SK-N-SH (cell line): Measurements from ENCODE around the gene APOC3. TPM values are rescaled to one million over a fixed set of nuclear protein-coding genes. Genes with fewer than 3 reads are reported as not detected.

Source experiments
- CTCF ChIA-PET: fragments of 300-600, 350-600 bp; formaldehyde crosslinking; extraction: SDS; loops from one replicate; lab custom pipeline; 2021; lab: Yijun Ruan, JAX
- POLR2A ChIA-PET: fragments of 350-600 bp; sonication (Branson Sonifier 250); formaldehyde crosslinking; extraction: SDS; loops from one replicate; lab custom pipeline; 2020; ENCODE audit warnings: antibody characterized with exemption, inconsistent platforms; lab: Yijun Ruan, JAX
- DNase-seq: peaks from one replicate; pipeline ENCODE4 v3.0.0; 2012
- H2AFZ ChIP-seq: fragments of 200-600 bp; sonication (generic); 2 replicates; pipeline ENCODE4 v1.8.1; 2016; ENCODE audit warnings: antibody characterized with exemption, mild to moderate bottlenecking, low read depth
- H3F3A ChIP-seq: fragments of 200-600 bp; sonication (generic); replicated peaks from 2 replicates; pipeline ENCODE3; 2016; ENCODE audit warnings: antibody characterized with exemption, mild to moderate bottlenecking; ENCODE audit not compliant: insufficient read depth
- H3K27ac ChIP-seq, 2 experiments: fragments of 200-500 bp in 1 of 2; fragments of 200-600 bp in 1 of 2; sonication (Bioruptor generic) in 1 of 2; sonication (generic), shearing (Covaris generic) in 1 of 2; 2 replicates each; pipeline versions ENCODE4 v1.5.1 to v1.6.1; 2014 to 2016; ENCODE audit warnings: low read depth in 2 of 2, inconsistent platforms in 1 of 2, low read length in 1 of 2, mild to moderate bottlenecking in 1 of 2, mixed read lengths in 1 of 2
- H3K27me3 ChIP-seq: fragments of 200-600 bp; sonication (generic), shearing (Covaris generic); 2 replicates; pipeline ENCODE4 v1.6.1; 2016; ENCODE audit warnings: mixed run types; ENCODE audit not compliant: insufficient read depth
- H3K36me3 ChIP-seq, 2 experiments: fragments of 200-500 bp in 1 of 2; fragments of 200-600 bp in 1 of 2; sonication (Bioruptor generic) in 1 of 2; sonication (generic) in 1 of 2; replicated peaks in 1 of 2; 2 replicates each; pipeline versions ENCODE3 to v1.5.1; 2014 to 2016; ENCODE audit warnings: low read length in 1 of 2, mild to moderate bottlenecking in 1 of 2; ENCODE audit not compliant: insufficient read depth in 2 of 2, control insufficient read depth in 1 of 2
- H3K4me1 ChIP-seq, 2 experiments: fragments of 200-500 bp in 1 of 2; fragments of 200-600 bp in 1 of 2; sonication (Bioruptor generic) in 1 of 2; sonication (generic), shearing (Covaris generic) in 1 of 2; 2 replicates each; pipeline versions ENCODE4 v1.5.1 to v1.6.1; 2014 to 2016; ENCODE audit warnings: low read depth in 1 of 2, low read length in 1 of 2, mixed run types in 1 of 2; ENCODE audit not compliant: insufficient read depth in 2 of 2, control insufficient read depth in 1 of 2
- H3K4me2 ChIP-seq: fragments of 200-600 bp; sonication (generic), shearing (Covaris generic); 2 replicates; pipeline ENCODE4 v1.6.1; 2017; ENCODE audit warnings: mixed run types
- H3K4me3 ChIP-seq, 2 experiments: fragments of 200-500 bp in 1 of 2; fragments of 200-600 bp in 1 of 2; sonication (Bioruptor generic) in 1 of 2; sonication (generic), shearing (Covaris generic) in 1 of 2; 2 replicates each; pipeline versions ENCODE4 v1.5.1 to v1.8.1; 2014 to 2016; ENCODE audit warnings: low read depth in 2 of 2, inconsistent platforms in 1 of 2, low read length in 1 of 2, mild to moderate bottlenecking in 1 of 2, mixed read lengths in 1 of 2, moderate library complexity in 1 of 2
- H3K79me2 ChIP-seq: fragments of 200-600 bp; sonication (generic); 2 replicates; pipeline ENCODE4 v1.8.1; 2017; ENCODE audit warnings: mild to moderate bottlenecking; ENCODE audit not compliant: insufficient read depth
- H3K9ac ChIP-seq: fragments of 200-600 bp; sonication (generic); 2 replicates; pipeline ENCODE4 v1.6.1; 2017; ENCODE audit warnings: mixed run types
- H3K9me2 ChIP-seq: fragments of 200-600 bp; sonication (generic); 2 replicates; pipeline ENCODE4 v1.6.1; 2017; ENCODE audit warnings: mixed run types
- H3K9me3 ChIP-seq: fragments of 200-600 bp; sonication (generic); 2 replicates; pipeline ENCODE4 v1.6.1; 2017; ENCODE audit warnings: mixed run types, mild to moderate bottlenecking, moderate library complexity
- H4K20me1 ChIP-seq: fragments of 200-600 bp; sonication (generic); 2 replicates; pipeline ENCODE4 v1.6.1; 2017; ENCODE audit warnings: mild to moderate bottlenecking, mixed run types; ENCODE audit not compliant: insufficient read depth
- CHD2 ChIP-seq: fragments of 150-350 bp; IDR thresholded peaks from 2 replicates; pipeline ENCODE4 v1.6.1; 2018; ENCODE audit warnings: low read length; ENCODE audit not compliant: partially characterized antibody
- CTCF ChIP-seq: fragments of 200-600 bp; sonication (generic); IDR thresholded peaks from 2 replicates; pipeline ENCODE4 v1.6.1; 2017; ENCODE audit warnings: antibody characterized with exemption, mild to moderate bottlenecking, moderate library complexity
- ELF1 ChIP-seq: IDR thresholded peaks from 2 replicates; pipeline ENCODE4 v1.4.0; 2012
- EP300 ChIP-seq, 2 experiments: IDR thresholded peaks; 2 replicates each; pipeline versions ENCODE4 v1.4.0 to v1.6.1; 2012; ENCODE audit warnings: borderline replicate concordance in 1 of 2, low read depth in 1 of 2, low read length in 1 of 2
- EZH2phosphoT487 ChIP-seq: fragments of 200-600 bp; sonication (generic); IDR thresholded peaks from 2 replicates; pipeline ENCODE4 v1.6.1; 2017; ENCODE audit warnings: low read depth, mixed run types, mild to moderate bottlenecking, antibody characterized with exemption, moderate library complexity, borderline replicate concordance
- FOXJ3 ChIP-seq: sonication (generic); formaldehyde crosslinking; IDR thresholded peaks from 2 replicates; pipeline ENCODE4 v1.5.1; 2020; ENCODE audit warnings: mild to moderate bottlenecking, missing genetic modification reagents
- GABPA ChIP-seq: IDR thresholded peaks from 2 replicates; pipeline ENCODE4 v1.4.0; 2012; ENCODE audit warnings: low read depth, mild to moderate bottlenecking
- MAX ChIP-seq: IDR thresholded peaks from 2 replicates; pipeline ENCODE4 v1.4.0; 2012; ENCODE audit warnings: low read depth
- MEF2A ChIP-seq: IDR thresholded peaks from 2 replicates; pipeline ENCODE4 v1.4.0; 2012; ENCODE audit warnings: low read depth, borderline replicate concordance
- NFIC ChIP-seq: IDR thresholded peaks from 2 replicates; pipeline ENCODE4 v1.4.0; 2012; ENCODE audit warnings: borderline replicate concordance
- POLR2AphosphoS5 ChIP-seq: IDR thresholded peaks from 2 replicates; pipeline ENCODE4 v1.6.1; 2012; ENCODE audit warnings: low read depth, low read length
- RAD21 ChIP-seq: IDR thresholded peaks from 2 replicates; pipeline ENCODE4 v1.6.1; 2012; ENCODE audit warnings: mild to moderate bottlenecking, low read length
- RCOR1 ChIP-seq: fragments of 150-350 bp; IDR thresholded peaks from 2 replicates; pipeline ENCODE4 v1.6.1; 2017; ENCODE audit warnings: antibody characterized with exemption, low read length
- REST ChIP-seq: IDR thresholded peaks from 2 replicates; pipeline ENCODE4 v1.6.1; 2012; ENCODE audit warnings: mild to moderate bottlenecking, low read depth, low read length, moderate library complexity
- RFX5 ChIP-seq: IDR thresholded peaks from 2 replicates; pipeline ENCODE4 v1.6.1; 2012; ENCODE audit warnings: mild to moderate bottlenecking, improper control_type of control experiment, low read length
- RXRA ChIP-seq: IDR thresholded peaks from 2 replicates; pipeline ENCODE4 v1.4.0; 2012; ENCODE audit warnings: low read depth, mild to moderate bottlenecking, borderline replicate concordance
- SIN3A ChIP-seq: IDR thresholded peaks from 2 replicates; pipeline ENCODE4 v1.6.1; 2012; ENCODE audit warnings: low read depth, mild to moderate bottlenecking, low read length, moderate library complexity, borderline replicate concordance
- SMC3 ChIP-seq: IDR thresholded peaks from 2 replicates; pipeline ENCODE4 v1.6.1; 2012; ENCODE audit warnings: low read depth, low read length, improper control_type of control experiment
- TCF12 ChIP-seq: IDR thresholded peaks from 2 replicates; pipeline ENCODE4 v1.4.0; 2012
- USF1 ChIP-seq: IDR thresholded peaks from 2 replicates; pipeline ENCODE4 v1.4.0; 2012; ENCODE audit warnings: low read depth, borderline replicate concordance
- USF2 ChIP-seq: fragments of 150-350 bp; IDR thresholded peaks from 2 replicates; pipeline ENCODE4 v1.6.1; 2017; ENCODE audit warnings: antibody characterized with exemption, low read length, low read depth, borderline replicate concordance
- YY1 ChIP-seq: IDR thresholded peaks from 2 replicates; pipeline ENCODE4 v1.4.0; 2012; ENCODE audit warnings: low read depth, mild to moderate bottlenecking
- WGBS: methylation state at CpG from one replicate; pipeline ENCODE4 v1.1.6; 2017; ENCODE audit warnings: low lambda C conversion rate; 5-methylcytosine and 5-hydroxymethylcytosine counted together
- polyA plus RNA-seq, 3 experiments: library from polyadenylated mRNA; depleted of rRNA; stranded (reverse); fragments of >200 nt; gene quantifications; 2 replicates each; pipeline ENCODE4 v1.2.3, GENCODE V29; 2012

Gene APOC3
- polyA plus RNA-seq, 1 of the 3 experiments (the other 2 are of a cell fraction) = not detected

- TF ChIP-seq RXRA (no peak), EZH2phosphoT487 (no peak), POLR2AphosphoS5 (no peak), EP300 (IDR thresholded peaks at IDR 0.05; ENCODE audit: borderline replicate concordance in 1 of 2, low read depth in 1 of 2, low read length in 1 of 2) (no peak), YY1 (no peak), GABPA (no peak), TCF12 (no peak), RAD21 (no peak), CTCF (no peak), ELF1 (no peak), SMC3 (no peak), SIN3A (no peak), CHD2 (no peak), NFIC (no peak)
- Histone ChIP-seq H3K27me3 (no peaks in the 10 kb centered on the region), H3K9me2 (no peaks in the 10 kb centered on the region), H3K4me2 (no peak overlapping the region), H3K79me2 (no peaks in the 10 kb centered on the region), H3K36me3 (no peaks in the 10 kb centered on the region), H3K4me1 (no peaks in the 10 kb centered on the region), H3K9ac (no peak overlapping the region), H3F3A (no peaks in the 10 kb centered on the region), H2AFZ (no peak overlapping the region), H4K20me1 (no peaks in the 10 kb centered on the region), H3K9me3 (no peaks in the 10 kb centered on the region), H3K4me3 (no peak overlapping the region), H3K27ac (no peak overlapping the region)
- DNase-seq = no peak
- ChIA-PET POLR2A (no interaction called here), CTCF (no interaction called here)
- 75% methylated on average over 14 of the region's 14 CpGs for WGBS
Measured at GRCh38 chr11:116808262-116809175, 21.2 kb upstream of the APOC3 start.

GRCh38 chr11:116811194-116811593 is 18.5 kb upstream of the APOC3 start:
- Histone ChIP-seq H3K36me3 (no peaks in the 10 kb centered on the region), H4K20me1 (no peaks in the 10 kb centered on the region), H3K79me2 (no peaks in the 10 kb centered on the region), H3F3A (no peaks in the 10 kb centered on the region), H2AFZ (no peak overlapping the region), H3K9ac (no peak overlapping the region), H3K4me3 (no peak overlapping the region), H3K9me3 (no peaks in the 10 kb centered on the region), H3K27ac (no peak overlapping the region), H3K9me2 (no peaks in the 10 kb centered on the region), H3K4me1 (no peaks in the 10 kb centered on the region), H3K27me3 (no peaks in the 10 kb centered on the region), H3K4me2 (no peak overlapping the region)
- ChIA-PET POLR2A (no interaction called here), CTCF (interaction anchor here (1.4 kb wide), 1 partner anchor 20 kb away, joined by 4 read pairs; the partner anchor contains the start of gene APOA5)
- 84% methylated on average over 3 of the region's 3 CpGs for WGBS
- DNase-seq = no peak
- TF ChIP-seq USF1 (no peak), RFX5 (no peak), RCOR1 (no peak), SMC3 (no peak), REST (no peak), FOXJ3 (CRISPR knock-in tag) (no peak), MAX (no peak), MEF2A (no peak), USF2 (no peak)
